GM18519 (cell line): ENCODE measurements around the gene AP3S1.
"Not testable (repeated sequence)": the region's sequence is repeated elsewhere in the genome, so short reads cannot be mapped to it uniquely, and the experiment has no call there.

Experiments
- ATAC-seq: cut with Tn5 transposase; IDR thresholded peaks from one replicate; pipeline ENCODE4 v1.9.1; 2021; ENCODE audit warnings: mild to moderate bottlenecking, moderate library complexity; ENCODE audit not compliant: unreplicated experiment, low FRiP score

AP3S1 gene

DNA sequence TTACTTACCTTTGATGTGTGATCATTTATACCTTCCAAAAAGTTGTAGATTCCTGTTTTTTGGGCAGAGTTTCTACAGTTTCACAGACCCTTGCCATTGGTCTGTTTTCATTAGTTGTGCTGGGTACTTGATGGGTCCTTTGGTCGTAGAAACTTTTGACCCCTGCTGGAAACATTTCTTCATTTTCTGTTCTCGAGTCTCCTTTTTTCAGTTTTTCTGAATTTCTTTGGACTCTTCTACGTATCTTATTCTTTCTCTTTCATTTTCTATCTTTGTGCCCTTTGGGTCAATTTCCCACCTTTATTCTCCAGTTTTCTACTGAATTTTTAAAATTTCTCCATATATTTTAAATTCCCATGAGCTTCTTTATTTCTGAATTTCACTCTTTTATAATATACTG, 16.7 kb downstream of the AP3S1 start:
- ATAC-seq, result no peak

DNA sequence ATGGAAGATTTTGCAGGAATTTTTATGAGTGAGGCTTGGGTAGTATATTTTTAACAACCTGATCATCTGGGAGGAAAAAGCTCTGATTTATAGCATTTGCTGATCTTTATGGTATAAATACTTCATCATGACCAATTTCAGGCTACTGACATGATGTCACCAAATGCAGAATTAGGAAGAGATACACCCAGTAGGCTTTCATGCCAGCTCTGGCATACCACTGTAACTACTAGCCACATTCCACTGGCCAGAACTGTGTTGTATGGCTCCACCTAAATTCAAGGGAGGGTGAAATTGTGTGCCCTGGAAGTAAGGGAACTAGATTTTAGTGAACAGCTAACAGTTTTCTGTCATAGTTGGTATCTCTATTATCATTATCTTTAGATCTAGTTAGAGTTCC, 17.6 kb downstream of the AP3S1 start:
- ATAC-seq, result no peak

DNA sequence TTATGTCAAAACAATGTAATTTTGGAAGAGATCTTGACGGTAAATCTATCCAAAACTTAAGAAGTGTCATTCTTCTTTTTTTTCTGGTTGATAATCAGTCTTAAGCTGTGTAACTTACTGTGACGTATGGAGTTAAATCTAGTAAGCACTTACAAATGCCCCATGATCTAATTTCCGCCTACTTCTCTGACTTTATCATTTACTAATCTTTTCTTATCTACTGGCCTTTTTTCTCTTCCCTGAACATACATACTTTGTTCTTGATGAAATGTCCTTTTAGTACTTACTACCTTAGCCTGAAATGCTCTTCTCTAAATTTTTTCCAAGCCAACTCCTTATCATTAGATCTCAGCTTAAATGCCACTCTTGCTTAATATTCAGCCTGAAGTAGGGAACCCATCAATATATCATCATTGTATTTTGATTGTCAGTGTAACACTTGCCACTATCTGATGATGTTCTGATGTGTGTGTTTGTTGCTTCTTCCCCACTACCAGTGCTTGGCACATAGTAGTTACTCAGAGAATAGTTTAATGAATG, 27.6 kb downstream of the AP3S1 start:
- no peak for ATAC-seq

GRCh38 chr5:115872447-115872846, 30.7 kb downstream of the AP3S1 start:
- ATAC-seq, result no peak

GRCh38 chr5:115873392-115873791, 31.7 kb downstream of the AP3S1 start:
- ATAC-seq, result no peak

DNA sequence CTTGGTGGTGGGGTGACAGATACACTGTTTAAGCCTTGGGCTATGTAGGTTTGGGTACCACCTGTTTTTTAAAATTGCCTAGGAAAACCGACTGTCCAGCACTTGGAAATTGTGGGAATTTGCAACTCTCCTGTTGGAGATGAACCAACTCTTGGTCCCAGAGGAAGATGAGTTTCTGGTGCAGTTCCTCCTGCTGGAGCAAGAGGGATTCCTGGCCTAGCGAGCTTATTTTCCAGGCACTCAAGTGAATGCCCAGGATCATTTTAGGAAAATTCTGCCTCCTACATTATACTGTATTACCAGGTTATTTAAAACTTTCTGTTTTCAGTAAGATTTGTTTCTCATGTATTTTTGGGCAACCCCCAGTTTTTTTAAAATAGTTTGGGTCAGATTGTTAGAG, 33.7 kb downstream of the AP3S1 start:
- no peak for ATAC-seq

DNA sequence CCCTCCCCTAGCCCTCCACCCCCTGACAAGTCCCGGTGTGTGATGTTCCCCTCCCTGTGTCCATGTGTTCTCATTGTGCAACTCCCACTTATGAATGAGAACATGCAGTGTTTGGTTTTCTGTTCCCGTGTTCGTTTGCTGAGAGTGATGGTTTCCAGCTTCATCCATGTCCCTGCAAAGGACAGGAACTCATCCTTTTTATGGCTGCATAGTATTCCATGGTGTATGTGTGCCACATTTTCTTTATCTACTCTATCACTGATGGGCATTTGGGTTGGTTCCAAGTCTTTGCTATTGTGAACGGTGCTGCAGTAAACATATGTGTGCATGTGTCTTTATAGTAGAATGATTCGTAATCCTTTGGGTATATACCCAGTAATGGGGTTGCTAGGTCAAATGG, 35.6 kb downstream of the AP3S1 start:
- not testable (repeated sequence) for ATAC-seq

DNA sequence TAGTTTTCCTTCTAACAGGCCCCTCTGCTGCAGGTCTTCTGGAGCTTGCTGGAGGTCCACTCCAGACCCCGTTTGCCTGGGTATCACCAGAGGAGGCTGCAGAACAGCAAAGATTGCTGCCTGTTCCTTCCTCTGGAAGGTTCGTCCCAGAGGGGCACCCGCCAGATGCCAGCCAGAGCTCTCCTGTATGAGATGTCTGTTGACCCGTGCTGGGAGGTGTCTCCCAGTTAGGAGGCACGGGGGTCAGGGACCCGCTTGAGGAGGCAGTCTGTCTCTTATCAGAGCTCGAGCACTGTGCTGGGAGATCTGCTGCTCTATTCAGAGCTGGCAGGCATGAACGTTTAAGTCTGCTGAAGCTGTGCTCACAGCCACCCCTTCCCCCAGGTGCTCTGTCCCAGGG, 40.7 kb downstream of the AP3S1 start:
- not testable (repeated sequence) for ATAC-seq

DNA sequence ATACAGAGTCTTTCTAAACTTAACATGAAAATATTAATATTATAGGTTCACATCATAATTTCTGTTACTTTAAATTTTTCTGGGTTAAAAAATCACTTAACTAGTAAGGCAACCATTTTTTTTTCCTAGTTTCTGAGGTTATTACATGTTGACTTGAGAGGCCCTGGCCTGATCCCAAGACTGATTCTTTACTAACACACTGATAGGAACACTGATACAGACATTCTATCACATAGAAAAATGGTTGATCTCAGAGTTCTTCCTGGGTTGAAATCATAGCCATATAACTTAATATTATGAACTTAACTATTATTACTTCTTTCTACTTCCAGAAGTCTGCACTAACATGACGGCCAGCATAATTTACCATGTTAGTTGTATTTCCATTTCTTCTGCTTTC, 43.0 kb downstream of the AP3S1 start:
- ATAC-seq, result no peak

DNA sequence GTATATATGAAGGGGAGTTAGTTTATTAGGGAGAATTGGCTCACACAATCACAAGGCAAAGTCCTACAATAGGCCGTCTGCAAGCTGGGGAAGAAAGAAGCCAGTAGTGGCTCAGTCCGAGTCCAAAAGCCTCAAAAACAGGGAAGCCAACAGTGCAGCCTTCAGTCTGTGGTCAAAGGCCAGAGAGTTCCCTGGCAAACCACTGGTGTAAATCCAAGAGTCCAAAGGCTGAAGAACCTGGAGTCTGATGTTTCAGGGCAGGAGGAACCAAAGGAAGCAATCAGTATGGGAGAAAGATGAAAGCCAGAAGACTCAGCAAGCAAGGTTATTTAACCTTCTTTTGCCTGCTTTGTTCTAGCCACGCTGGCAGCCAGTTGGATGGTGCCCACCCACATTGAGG, 43.5 kb downstream of the AP3S1 start:
- ATAC-seq, result not testable (repeated sequence)

DNA sequence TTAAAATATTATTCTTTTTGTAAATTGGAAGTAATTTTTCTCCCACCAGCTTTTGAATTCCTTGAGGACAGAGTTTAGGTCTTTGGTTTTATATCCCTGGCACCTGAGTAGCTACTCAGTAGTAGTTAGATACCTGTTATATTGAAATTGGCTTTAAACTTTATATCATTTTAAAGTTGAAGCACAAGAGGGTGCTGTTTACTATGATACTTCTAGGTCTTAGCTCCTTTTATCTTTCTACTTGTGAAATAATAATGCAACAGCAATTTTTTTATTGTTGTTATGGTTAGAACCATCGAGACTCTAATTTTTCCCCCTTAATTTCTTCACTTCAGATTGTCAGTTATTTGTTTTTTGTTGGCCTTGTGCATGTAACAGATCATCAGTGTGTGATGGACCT, 46.3 kb downstream of the AP3S1 start:
- ATAC-seq, result no peak

GRCh38 chr5:115892021-115892420, 50.3 kb downstream of the AP3S1 start:
- ATAC-seq, result no peak

DNA sequence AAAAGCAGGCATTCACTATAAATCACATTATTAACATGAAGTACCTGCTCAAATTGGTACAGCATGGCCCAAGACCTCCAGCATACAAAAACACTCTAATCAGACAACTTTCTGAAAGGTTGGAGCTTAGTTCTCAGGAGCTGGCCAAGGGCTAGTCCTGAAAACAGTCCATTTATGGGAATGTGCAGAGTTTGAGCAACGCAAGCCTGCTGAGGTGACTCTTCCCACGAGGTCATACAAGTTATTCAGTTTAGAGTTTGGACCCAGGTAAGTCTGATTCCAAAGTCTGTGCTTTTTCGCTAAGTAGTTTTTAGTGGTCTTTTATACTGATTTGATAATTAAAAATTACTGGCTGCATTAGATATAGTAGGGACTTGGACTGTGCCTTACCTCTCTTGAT, 52.6 kb downstream of the AP3S1 start:
- no peak for ATAC-seq

GRCh38 chr5:115895821-115896220, 54.1 kb downstream of the AP3S1 start:
- ATAC-seq, result no peak

- no peak for ATAC-seq
Observed at GRCh38 chr5:115898656-115899055, 56.9 kb downstream of the AP3S1 start.

DNA sequence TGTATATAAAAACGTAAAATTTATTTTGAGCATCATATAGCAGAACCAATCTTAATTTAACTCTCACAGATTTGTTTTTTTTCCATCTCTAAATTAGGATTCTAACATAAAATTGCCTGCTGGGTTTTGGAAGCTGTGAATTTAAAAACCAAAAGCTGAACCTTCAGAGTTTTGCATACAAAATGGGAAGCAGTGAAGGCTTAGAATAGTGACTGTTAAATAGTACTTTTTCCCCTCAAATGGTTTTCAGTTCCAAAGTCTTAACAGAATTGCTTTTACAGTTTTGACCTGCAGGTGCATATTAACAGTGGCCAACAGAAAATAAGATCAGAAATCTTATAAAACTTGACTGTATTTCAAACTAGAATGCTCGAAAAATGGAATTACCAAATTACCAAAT, 65.4 kb downstream of the AP3S1 start:
- ATAC-seq, result no peak

GRCh38 chr5:115913623-115914400, 72.1 kb downstream of the AP3S1 start:
- not testable (repeated sequence) for ATAC-seq

DNA sequence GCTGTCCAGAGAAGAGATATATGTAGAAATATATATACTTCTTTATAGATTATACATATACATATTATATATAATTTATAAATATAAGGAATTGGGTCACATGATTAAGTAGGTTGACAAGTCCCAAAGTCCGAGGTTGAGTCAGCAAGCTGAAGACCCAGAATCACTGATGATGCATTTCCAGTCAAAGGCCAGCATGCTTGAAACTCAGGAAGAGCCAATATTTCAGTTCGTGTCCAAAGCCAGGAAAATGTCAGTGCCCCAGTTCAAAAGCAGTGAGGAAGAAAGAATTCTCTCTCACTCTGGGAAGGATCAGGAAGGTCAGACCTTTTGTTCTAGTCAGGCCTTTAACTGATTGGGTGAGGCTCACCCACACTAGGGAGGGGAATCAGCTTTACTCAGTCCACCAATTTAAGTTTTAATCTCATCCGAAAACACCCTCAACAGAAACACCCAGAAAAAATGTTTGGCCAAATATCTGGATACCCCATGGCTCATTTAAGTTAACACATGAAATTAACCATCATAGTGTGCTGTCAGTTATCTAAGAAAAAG, 78.5 kb downstream of the AP3S1 start:
- ATAC-seq, result no peak

- ATAC-seq, result not testable (repeated sequence)
Observed at GRCh38 chr5:115928578-115929407, 87.1 kb downstream of the AP3S1 start.

DNA sequence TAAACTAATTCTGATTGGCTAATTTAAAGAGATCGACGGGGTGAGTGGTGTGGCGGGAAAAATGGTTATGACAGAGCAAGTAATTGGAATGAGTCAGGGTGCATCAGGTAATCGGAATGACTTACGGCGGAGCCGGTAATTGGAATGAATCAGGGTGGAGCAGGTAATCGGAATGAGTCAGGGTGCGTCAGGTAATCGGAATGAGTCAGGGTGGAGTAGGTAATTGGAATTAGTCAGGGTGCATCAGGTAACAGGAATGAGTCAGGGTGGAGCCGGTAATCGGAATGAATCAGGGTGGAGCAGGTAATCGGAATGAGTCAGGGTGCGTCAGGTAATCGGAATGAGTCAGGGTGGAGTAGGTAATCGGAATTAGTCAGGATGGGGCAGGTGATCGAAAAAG, 88.4 kb downstream of the AP3S1 start:
- not testable (repeated sequence) for ATAC-seq

- no peak for ATAC-seq
Observed at GRCh38 chr5:115930630-115931337, 89.0 kb downstream of the AP3S1 start.
